HEK293T (cell line): ENCODE measurements around the gene ARID3A.

Experiments
- BHLHE40 ChIP-seq: fragments of 450-650 bp; IDR thresholded peaks from 2 replicates; pipeline ENCODE4 v1.6.1; 2016; ENCODE audit warnings: mild to moderate bottlenecking, moderate library complexity, borderline replicate concordance
- CTBP1 ChIP-seq: fragments of 450-650 bp; IDR thresholded peaks from 2 replicates; pipeline ENCODE4 v1.6.1; 2016; ENCODE audit warnings: borderline replicate concordance
- ELF4 ChIP-seq: fragments of 450-650 bp; IDR thresholded peaks from 2 replicates; pipeline ENCODE4 v1.6.1; 2017; ENCODE audit warnings: antibody characterized with exemption
- FOXM1 ChIP-seq: fragments of 450-650 bp; IDR thresholded peaks from 2 replicates; pipeline ENCODE4 v1.6.1; 2017; ENCODE audit warnings: mild to moderate bottlenecking, borderline replicate concordance
- NFRKB ChIP-seq: fragments of 450-650 bp; IDR thresholded peaks from 2 replicates; pipeline ENCODE4 v1.6.1; 2016; ENCODE audit warnings: mild to moderate bottlenecking, moderate library complexity
- SUZ12 ChIP-seq: fragments of 450-650 bp; IDR thresholded peaks from 2 replicates; pipeline ENCODE4 v1.6.1; 2016; ENCODE audit warnings: mild to moderate bottlenecking
- TARDBP ChIP-seq: fragments of 450-650 bp; IDR thresholded peaks from 2 replicates; pipeline ENCODE4 v1.6.1; 2016
- TF ChIP-seq, protein P1 (sequence below): fragments of 450-650 bp; IDR thresholded peaks from 2 replicates; pipeline ENCODE4 v1.6.1; 2016

DNA sequence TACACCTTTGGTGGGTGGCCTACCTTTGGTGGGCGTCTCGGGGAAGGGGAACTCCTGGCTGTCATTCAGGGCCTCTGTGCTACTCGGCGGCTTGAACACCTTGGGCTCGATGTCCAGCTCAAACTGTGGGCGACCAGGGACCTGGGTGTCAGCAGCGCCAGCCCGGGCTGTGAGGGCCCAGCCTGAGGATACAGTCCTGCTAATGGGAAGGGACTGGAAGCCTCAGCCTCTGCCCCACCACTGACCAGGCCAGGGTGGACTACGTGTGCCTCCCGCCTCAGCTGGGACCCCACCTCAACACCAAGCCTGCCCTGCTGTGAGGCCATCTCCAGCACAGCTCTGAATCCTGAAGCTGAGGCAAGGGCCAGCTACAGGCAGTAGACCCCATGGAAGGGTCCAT, 87.4 kb downstream of the ARID3A start:
- TF ChIP-seq, protein P1, sequence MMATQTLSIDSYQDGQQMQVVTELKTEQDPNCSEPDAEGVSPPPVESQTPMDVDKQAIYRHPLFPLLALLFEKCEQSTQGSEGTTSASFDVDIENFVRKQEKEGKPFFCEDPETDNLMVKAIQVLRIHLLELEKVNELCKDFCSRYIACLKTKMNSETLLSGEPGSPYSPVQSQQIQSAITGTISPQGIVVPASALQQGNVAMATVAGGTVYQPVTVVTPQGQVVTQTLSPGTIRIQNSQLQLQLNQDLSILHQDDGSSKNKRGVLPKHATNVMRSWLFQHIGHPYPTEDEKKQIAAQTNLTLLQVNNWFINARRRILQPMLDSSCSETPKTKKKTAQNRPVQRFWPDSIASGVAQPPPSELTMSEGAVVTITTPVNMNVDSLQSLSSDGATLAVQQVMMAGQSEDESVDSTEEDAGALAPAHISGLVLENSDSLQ = no peak
- TF ChIP-seq TARDBP (no peak), NFRKB (no peak), FOXM1 (no peak), BHLHE40 (no peak), CTBP1 (no peak), ELF4 (no peak), SUZ12 (no peak)
